ENCODE measurements around the gene NEU3. TPM values are rescaled to one million over a fixed set of nuclear protein-coding genes. Genes with fewer than 3 reads are reported as not detected.
"Not testable (repeated sequence)": the region's sequence is repeated elsewhere in the genome, so short reads cannot be mapped to it uniquely, and the experiment has no call there.

NEU3 gene
- total and polyA plus RNA-seq, 7 experiments from 2014 or later, result 2.6 to 18.9 (median 15.1) TPM

- Histone ChIP-seq H3K36me3 (ENCODE audit: control insufficient read depth in 2 of 3, insufficient read depth in 3 of 3, low read length in 3 of 3) (peaks cover 0 to 14% (median 12%) of the 10 kb centered on the region in 3 experiments), H3K4me1 (ENCODE audit: control insufficient read depth in 2 of 2, insufficient read depth in 2 of 2, low read length in 2 of 2) (peaks cover 3 to 15% of the 10 kb centered on the region in 2 donors), H3K27ac (ENCODE audit: low read depth, low read length) (no peak overlapping the region), H3K4me3 (ENCODE audit: low read length) (no peak overlapping the region), H3K9me3 (ENCODE audit: control insufficient read depth in 2 of 3, low read length in 3 of 3) (no peaks in the 10 kb centered on the region), H3K27me3 (ENCODE audit: control insufficient read depth in 2 of 2, insufficient read depth in 2 of 2, low read length in 2 of 2) (no peaks in the 10 kb centered on the region)
- Mint-ChIP-seq H3K36me3 (peaks cover 0 to 36% (median 6%) of the 10 kb centered on the region in 5 donors), H3K27ac (peak overlapping the region in 1 of 9 donors; percentile 67), H3K9me3 (no peaks in the 10 kb centered on the region), H3K4me3 (peak overlapping the region in 1 of 10 donors; percentile 2), H3K4me1 (peaks cover 49 to 93% (median 83%) of the 10 kb centered on the region in 7 donors), H3K27me3 (no peaks in the 10 kb centered on the region)
- intact Hi-C loops (cut with micrococcal nuclease), result no loop called here
- POLR2A ChIA-PET, result interaction anchor here (1.0 kb wide), 1 partner anchor 51 kb away, joined by 3 read pairs; no protein-coding TSS in a partner anchor
- ATAC-seq (no peak), DNase-seq (no peak)
- CTCF ChIA-PET, result interaction anchor here (0.5 kb wide), 1 partner anchor 305 kb away, joined by 3 read pairs; no protein-coding TSS in a partner anchor
These were observed 32.2 kb upstream of the NEU3 start for GRCh38 chr11:74956397-74957015.

DNA sequence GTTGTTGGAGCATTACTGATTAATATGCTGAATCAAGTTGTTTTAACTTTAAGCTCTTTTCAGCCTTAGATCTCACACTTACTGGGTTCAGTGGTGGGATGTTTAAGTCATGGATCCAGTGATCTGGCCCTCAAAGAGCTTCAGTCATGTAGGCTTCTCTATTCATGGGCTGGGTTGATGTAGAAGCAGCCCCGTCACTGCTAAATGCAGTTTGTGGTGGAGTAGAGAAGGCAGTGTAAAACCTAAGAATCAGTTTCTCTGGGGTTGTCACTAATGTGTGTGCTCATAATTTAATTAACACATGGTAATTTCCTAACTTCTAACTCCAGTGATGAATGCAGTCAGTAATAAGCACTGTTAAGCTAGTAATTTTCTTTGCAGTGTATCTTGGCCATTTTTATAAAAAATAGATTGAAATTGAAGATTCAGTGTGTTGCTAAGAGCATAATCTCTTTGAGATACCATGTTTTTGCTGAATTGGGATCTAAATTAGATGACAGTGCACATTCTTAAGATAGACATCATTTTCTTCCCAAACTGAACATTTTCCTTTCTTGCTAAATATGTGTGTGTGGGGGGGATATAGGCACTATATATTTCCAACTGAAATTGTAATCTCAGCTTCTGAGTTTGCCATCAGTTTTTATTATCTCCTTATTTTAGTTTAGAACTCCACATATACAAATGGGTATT is 30.6 kb upstream of the NEU3 start:
- H3K27me3 Mint-ChIP-seq, result no peaks in the 10 kb centered on the region

GRCh38 chr11:74960128-74960527 is 28.6 kb upstream of the NEU3 start:
- H3K9me3 Mint-ChIP-seq; H3K4me3 ChIP-seq (ENCODE audit: low read length); H3K27me3 Mint-ChIP-seq; H3K27ac ChIP-seq (ENCODE audit: low read depth, low read length); ATAC-seq; H3K9me3 ChIP-seq (ENCODE audit: control insufficient read depth in 2 of 3, low read length in 3 of 3); DNase-seq; POLR2A ChIA-PET; intact Hi-C loops (cut with micrococcal nuclease); H3K27me3 ChIP-seq (ENCODE audit: control insufficient read depth in 2 of 2, insufficient read depth in 2 of 2, low read length in 2 of 2): not testable (repeated sequence)
- Mint-ChIP-seq H3K4me3 (peak overlapping the region in 2 of 10 donors; percentile 8 to 15), H3K36me3 (peaks cover 0 to 28% (median 4%) of the 10 kb centered on the region in 5 donors), H3K4me1 (peaks cover 51 to 84% (median 75%) of the 10 kb centered on the region in 7 donors), H3K27ac (peak overlapping the region in 1 of 9 donors; percentile 40)
- peaks cover 6 to 18% of the 10 kb centered on the region in 2 donors for H3K4me1 ChIP-seq (ENCODE audit: control insufficient read depth in 2 of 2, insufficient read depth in 2 of 2, low read length in 2 of 2)
- H3K36me3 ChIP-seq (ENCODE audit: control insufficient read depth in 2 of 3, insufficient read depth in 3 of 3, low read length in 3 of 3), result peaks cover 0 to 14% (median 0%) of the 10 kb centered on the region in 3 experiments
- CTCF ChIA-PET, result interaction anchor here (1.3 kb wide), 1 partner anchor 31 kb away, joined by 4 read pairs; no protein-coding TSS in a partner anchor

More for the DNA sequence above, 30.6 kb upstream of the NEU3 start:
- Mint-ChIP-seq H3K4me1 (peaks cover 59 to 94% (median 86%) of the 10 kb centered on the region in 7 donors), H3K36me3 (peaks cover 0 to 28% (median 4%) of the 10 kb centered on the region in 5 donors), H3K9me3 (no peaks in the 10 kb centered on the region), H3K27ac (peak overlapping the region in 1 of 9 donors; percentile 3), H3K4me3 (peak overlapping the region in 3 of 10 donors; percentile 5 to 24 (median 12))
- CTCF ChIA-PET, result interaction anchor here (0.7 kb wide), 1 partner anchor 283 kb away, joined by 3 read pairs; no protein-coding TSS in a partner anchor
- intact Hi-C loops (cut with micrococcal nuclease), result no loop called here
- H3K4me1 ChIP-seq (ENCODE audit: control insufficient read depth in 2 of 2, insufficient read depth in 2 of 2, low read length in 2 of 2), result peaks cover 0 to 18% of the 10 kb centered on the region in 2 donors
- POLR2A ChIA-PET, result interaction anchor here (1.4 kb wide), 1 partner anchor 31 kb away, joined by 4 read pairs; the partner anchor contains the start of gene NEU3
- H3K4me3 ChIP-seq (ENCODE audit: low read length), result no peak overlapping the region
- no peak for ATAC-seq
- no peak overlapping the region for H3K27ac ChIP-seq (ENCODE audit: low read depth, low read length)
- H3K9me3 ChIP-seq (ENCODE audit: control insufficient read depth in 2 of 3, low read length in 3 of 3), result no peaks in the 10 kb centered on the region
- DNase-seq, result no peak
- H3K36me3 ChIP-seq (ENCODE audit: control insufficient read depth in 2 of 3, insufficient read depth in 3 of 3, low read length in 3 of 3), result peaks cover 0 to 14% (median 8%) of the 10 kb centered on the region in 3 experiments
- H3K27me3 ChIP-seq (ENCODE audit: control insufficient read depth in 2 of 2, insufficient read depth in 2 of 2, low read length in 2 of 2), result no peaks in the 10 kb centered on the region

GRCh38 chr11:74966651-74967050 is 22.1 kb upstream of the NEU3 start:
- CTCF ChIA-PET, result no interaction called here
- no peaks in the 10 kb centered on the region for H3K9me3 Mint-ChIP-seq
- intact Hi-C loops (cut with micrococcal nuclease), result no loop called here
- H3K27me3 Mint-ChIP-seq, result no peaks in the 10 kb centered on the region
- H3K27ac ChIP-seq (ENCODE audit: low read depth, low read length), result no peak overlapping the region
- H3K36me3 ChIP-seq (ENCODE audit: control insufficient read depth in 2 of 3, insufficient read depth in 3 of 3, low read length in 3 of 3), result peaks cover 4 to 39% (median 4%) of the 10 kb centered on the region in 3 experiments
- H3K36me3 Mint-ChIP-seq, result peaks cover 0 to 33% (median 6%) of the 10 kb centered on the region in 5 donors
- H3K27me3 ChIP-seq (ENCODE audit: control insufficient read depth in 2 of 2, insufficient read depth in 2 of 2, low read length in 2 of 2), result no peaks in the 10 kb centered on the region
- DNase-seq (no peak), ATAC-seq (no peak)
- H3K4me3 Mint-ChIP-seq, result peak overlapping the region in 1 of 10 donors; percentile 12
- no peaks in the 10 kb centered on the region for H3K9me3 ChIP-seq (ENCODE audit: control insufficient read depth in 2 of 3, low read length in 3 of 3)
- no peak overlapping the region for H3K27ac Mint-ChIP-seq
- H3K4me3 ChIP-seq (ENCODE audit: low read length), result no peak overlapping the region
- H3K4me1 ChIP-seq (ENCODE audit: control insufficient read depth in 2 of 2, insufficient read depth in 2 of 2, low read length in 2 of 2), result peaks cover 3 to 6% of the 10 kb centered on the region in 2 donors
- peaks cover 15 to 30% (median 25%) of the 10 kb centered on the region in 7 donors for H3K4me1 Mint-ChIP-seq
- POLR2A ChIA-PET, result no interaction called here

GRCh38 chr11:74970852-74971395 is 17.8 kb upstream of the NEU3 start:
- Mint-ChIP-seq H3K4me1 (peaks cover 0 to 15% (median 4%) of the 10 kb centered on the region in 7 donors), H3K27me3 (no peaks in the 10 kb centered on the region), H3K4me3 (no peak overlapping the region), H3K9me3 (no peaks in the 10 kb centered on the region), H3K27ac (no peak overlapping the region), H3K36me3 (peaks cover 23 to 58% (median 32%) of the 10 kb centered on the region in 5 donors)
- ATAC-seq, result no peak
- no peak overlapping the region for H3K4me3 ChIP-seq (ENCODE audit: low read length)
- DNase-seq, result no peak
- no peak overlapping the region for H3K27ac ChIP-seq (ENCODE audit: low read depth, low read length)
- H3K36me3 ChIP-seq (ENCODE audit: control insufficient read depth in 2 of 3, insufficient read depth in 3 of 3, low read length in 3 of 3), result peaks cover 5 to 64% (median 20%) of the 10 kb centered on the region in 3 experiments
- CTCF ChIA-PET, result no interaction called here
- no peaks in the 10 kb centered on the region for H3K27me3 ChIP-seq (ENCODE audit: control insufficient read depth in 2 of 2, insufficient read depth in 2 of 2, low read length in 2 of 2)
- H3K4me1 ChIP-seq (ENCODE audit: control insufficient read depth in 2 of 2, insufficient read depth in 2 of 2, low read length in 2 of 2), result no peaks in the 10 kb centered on the region
- POLR2A ChIA-PET, result interaction anchor here (1.3 kb wide), 1 partner anchor 34 kb away, joined by 3 read pairs; no protein-coding TSS in a partner anchor
- no peaks in the 10 kb centered on the region for H3K9me3 ChIP-seq (ENCODE audit: control insufficient read depth in 2 of 3, low read length in 3 of 3)
- intact Hi-C loops (cut with micrococcal nuclease), result no loop called here

DNA sequence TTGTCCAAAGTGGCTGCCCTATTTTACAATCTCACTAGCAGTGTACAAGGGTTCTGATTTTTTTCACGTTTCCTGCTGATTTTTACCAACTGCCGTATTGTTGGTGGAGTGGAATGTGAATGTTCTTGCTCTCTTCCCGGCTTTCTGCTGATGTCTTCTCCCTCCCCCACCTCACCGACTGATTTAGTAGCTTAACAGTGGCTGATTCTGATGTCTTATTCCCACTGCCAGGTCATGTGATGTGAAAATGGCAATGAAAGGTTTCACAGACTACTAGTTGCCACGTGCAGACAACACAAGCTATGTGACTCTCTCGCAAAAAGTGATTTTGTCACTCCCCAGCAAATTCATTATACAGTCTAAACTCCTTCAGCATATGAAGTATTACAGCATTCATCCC is 17.3 kb upstream of the NEU3 start:
- H3K36me3 Mint-ChIP-seq, result peaks cover 25 to 63% (median 35%) of the 10 kb centered on the region in 5 donors
- Histone ChIP-seq H3K4me1 (ENCODE audit: control insufficient read depth in 2 of 2, insufficient read depth in 2 of 2, low read length in 2 of 2) (no peaks in the 10 kb centered on the region), H3K4me3 (ENCODE audit: low read length) (no peak overlapping the region), H3K36me3 (ENCODE audit: control insufficient read depth in 2 of 3, insufficient read depth in 3 of 3, low read length in 3 of 3) (peaks cover 5 to 65% (median 20%) of the 10 kb centered on the region in 3 experiments), H3K9me3 (ENCODE audit: control insufficient read depth in 2 of 3, low read length in 3 of 3) (no peaks in the 10 kb centered on the region), H3K27me3 (ENCODE audit: control insufficient read depth in 2 of 2, insufficient read depth in 2 of 2, low read length in 2 of 2) (no peaks in the 10 kb centered on the region), H3K27ac (ENCODE audit: low read depth, low read length) (no peak overlapping the region)
- H3K27ac Mint-ChIP-seq, result no peak overlapping the region
- H3K9me3 Mint-ChIP-seq, result no peaks in the 10 kb centered on the region
- DNase-seq, result no peak
- H3K27me3 Mint-ChIP-seq, result no peaks in the 10 kb centered on the region
- ATAC-seq, result no peak
- intact Hi-C loops (cut with micrococcal nuclease), result no loop called here
- H3K4me3 Mint-ChIP-seq, result no peak overlapping the region
- H3K4me1 Mint-ChIP-seq, result peaks cover 0 to 15% (median 4%) of the 10 kb centered on the region in 7 donors
- POLR2A ChIA-PET, result interaction anchor here (1.3 kb wide), 1 partner anchor 35 kb away, joined by 3 read pairs; no protein-coding TSS in a partner anchor
- CTCF ChIA-PET, result no interaction called here

Measured in naive thymus-derived CD4-positive, alpha-beta T cell (primary cell).